Liver (tissue), 9 donors: Measurements from ENCODE around the gene TCAP. TPM values are rescaled to one million over a fixed set of nuclear protein-coding genes. Genes with fewer than 3 reads are reported as not detected.

ENCODE experiments used
- DNase-seq: peaks from one replicate; pipeline ENCODE4 v3.0.0-alpha.2; 2017; ENCODE audit warnings: low spot score
- H3K27ac ChIP-seq, 2 donors: one replicate each; pipeline ENCODE4 v1.7.0; 2013; ENCODE audit warnings: inconsistent platforms in 2 of 2, low read length in 2 of 2, control low read depth in 1 of 2, low read depth in 1 of 2, mild to moderate bottlenecking in 1 of 2
- H3K27me3 ChIP-seq, 4 donors: one replicate each; pipeline versions ENCODE4 v1.6.1 to v1.7.0; 2013; ENCODE audit warnings: low read length in 3 of 4, inconsistent platforms in 1 of 4, mild to moderate bottlenecking in 1 of 4, moderate library complexity in 1 of 4; ENCODE audit not compliant: control insufficient read depth in 4 of 4, insufficient read depth in 4 of 4
- H3K36me3 ChIP-seq, 4 donors: one replicate each; pipeline versions ENCODE4 v1.6.1 to v1.7.0; 2013; ENCODE audit warnings: low read length in 3 of 4, mild to moderate bottlenecking in 3 of 4, low read depth in 1 of 4, moderate library complexity in 1 of 4; ENCODE audit not compliant: control insufficient read depth in 4 of 4, insufficient read depth in 3 of 4
- H3K4me1 ChIP-seq, 4 donors: one replicate each; pipeline versions ENCODE4 v1.6.1 to v1.7.0; 2013; ENCODE audit warnings: low read length in 3 of 4, mild to moderate bottlenecking in 3 of 4, moderate library complexity in 1 of 4; ENCODE audit not compliant: control insufficient read depth in 4 of 4, insufficient read depth in 4 of 4
- H3K4me3 ChIP-seq, 3 donors: one replicate each; pipeline versions ENCODE4 v1.6.1 to v1.7.0; 2013; ENCODE audit warnings: low read length in 3 of 3, control low read depth in 1 of 3, low read depth in 1 of 3, mild to moderate bottlenecking in 1 of 3
- H3K9ac ChIP-seq, 2 donors: one replicate each; pipeline ENCODE4 v1.7.0; 2013; ENCODE audit warnings: low read length in 2 of 2, mild to moderate bottlenecking in 2 of 2, moderate library complexity in 2 of 2, control low read depth in 1 of 2, low read depth in 1 of 2
- H3K9me3 ChIP-seq, 4 donors: one replicate each; pipeline versions ENCODE4 v1.6.1 to v1.7.0; 2013; ENCODE audit warnings: low read length in 3 of 4; ENCODE audit not compliant: control insufficient read depth in 4 of 4
- EGR1 ChIP-seq, 2 donors: IDR thresholded peaks; 2 replicates each; pipeline ENCODE4 v1.6.1; 2016 to 2018; ENCODE audit warnings: antibody characterized with exemption in 2 of 2, low read depth in 2 of 2
- FOXA1 ChIP-seq: IDR thresholded peaks from 2 replicates; pipeline ENCODE4 v1.6.1; 2016; ENCODE audit warnings: antibody characterized with exemption
- FOXA2 ChIP-seq: IDR thresholded peaks from 2 replicates; pipeline ENCODE4 v1.6.1; 2016; ENCODE audit warnings: antibody characterized with exemption
- GABPA ChIP-seq, 2 donors: IDR thresholded peaks in 1 of 2; conservative IDR thresholded peaks in 1 of 2; 2 replicates each; pipeline ENCODE4 v1.6.1; 2016; ENCODE audit warnings: antibody characterized with exemption in 2 of 2, mild to moderate bottlenecking in 1 of 2, moderate library complexity in 1 of 2
- HNF4A ChIP-seq, 2 donors: conservative IDR thresholded peaks; 2 replicates each; pipeline ENCODE4 v1.6.1; 2016; ENCODE audit warnings: antibody characterized with exemption in 2 of 2, mild to moderate bottlenecking in 2 of 2
- NR2F2 ChIP-seq: IDR thresholded peaks from 2 replicates; pipeline ENCODE4 v1.6.1; 2016; ENCODE audit warnings: antibody characterized with exemption
- SP1 ChIP-seq: IDR thresholded peaks from 2 replicates; pipeline ENCODE4 v1.6.1; 2018; ENCODE audit warnings: antibody characterized with exemption, mild to moderate bottlenecking
- YY1 ChIP-seq: IDR thresholded peaks from 2 replicates; pipeline ENCODE4 v1.6.1; 2016; ENCODE audit warnings: antibody characterized with exemption, mild to moderate bottlenecking
- WGBS: extraction: QIAGEN DNeasy Blood & Tissue Kit; methylation state at CpG from one replicate; pipeline ENCODE4 v1.1.7; 2013; 5-methylcytosine and 5-hydroxymethylcytosine counted together
- polyA plus RNA-seq, 2 donors: library from polyadenylated mRNA; stranded (reverse) in 1 of 2; unstranded in 1 of 2; fragments of 200-250 nt in 1 of 2; fragments of >200 nt in 1 of 2; fragmentation: Nextera tagmentation in 1 of 2; extraction: Ambion mirVana in 1 of 2; gene quantifications; one replicate each; pipeline versions ENCODE4 v1.2.1 to v1.2.3, GENCODE V29; 2013 to 2015
- total RNA-seq, 2 donors: library from RNA; depleted of rRNA; stranded (reverse); fragments of >200 nt; gene quantifications; one replicate each; pipeline ENCODE4 v1.2.3, GENCODE V29; 2014
- TF ChIP-seq, protein P1 (sequence below): fragments of 150-350 bp; IDR thresholded peaks from 2 replicates; pipeline ENCODE4 v1.5.1; 2017; ENCODE audit warnings: improper control_type of control experiment, low read depth, low read length; ENCODE audit not compliant: missing input control
- TF ChIP-seq, protein P2 (sequence below): IDR thresholded peaks from 2 replicates; pipeline ENCODE4 v1.6.1; 2016; ENCODE audit warnings: antibody characterized with exemption
- TF ChIP-seq, protein P3 (sequence below): IDR thresholded peaks from 2 replicates; pipeline ENCODE4 v1.6.1; 2016; ENCODE audit warnings: antibody characterized with exemption, mild to moderate bottlenecking
- donor health status: healthy.
- donor health status: healthy.
- donor health status: healthy.
- donor health status: healthy.
- donor health status: healthy.

Gene TCAP
- total and polyA plus RNA-seq, 4 donors = 0.14 to 0.67 (median 0.22) TPM; not detected in 1

DNA sequence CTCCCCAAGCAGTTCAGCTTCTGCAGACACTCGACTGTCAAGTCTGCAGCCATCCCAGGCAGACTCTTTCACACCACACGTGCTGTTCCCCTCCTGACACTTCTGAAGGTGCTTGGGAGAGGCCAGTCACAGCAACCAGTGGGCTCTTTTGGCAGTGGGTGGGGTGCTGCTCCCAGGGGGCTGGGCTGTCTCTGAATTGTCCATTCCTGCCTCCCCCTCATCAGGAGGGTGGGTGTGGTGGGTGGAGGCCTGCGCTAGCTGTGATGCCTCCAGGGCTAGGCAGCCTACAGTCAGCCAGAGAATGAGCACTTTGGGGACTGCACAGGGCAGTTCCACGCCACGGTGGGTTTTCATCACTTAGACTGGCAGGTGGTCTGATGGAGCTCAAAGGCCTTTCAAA is 17.9 kb upstream of the TCAP start (continued):
- TF ChIP-seq, protein P1, sequence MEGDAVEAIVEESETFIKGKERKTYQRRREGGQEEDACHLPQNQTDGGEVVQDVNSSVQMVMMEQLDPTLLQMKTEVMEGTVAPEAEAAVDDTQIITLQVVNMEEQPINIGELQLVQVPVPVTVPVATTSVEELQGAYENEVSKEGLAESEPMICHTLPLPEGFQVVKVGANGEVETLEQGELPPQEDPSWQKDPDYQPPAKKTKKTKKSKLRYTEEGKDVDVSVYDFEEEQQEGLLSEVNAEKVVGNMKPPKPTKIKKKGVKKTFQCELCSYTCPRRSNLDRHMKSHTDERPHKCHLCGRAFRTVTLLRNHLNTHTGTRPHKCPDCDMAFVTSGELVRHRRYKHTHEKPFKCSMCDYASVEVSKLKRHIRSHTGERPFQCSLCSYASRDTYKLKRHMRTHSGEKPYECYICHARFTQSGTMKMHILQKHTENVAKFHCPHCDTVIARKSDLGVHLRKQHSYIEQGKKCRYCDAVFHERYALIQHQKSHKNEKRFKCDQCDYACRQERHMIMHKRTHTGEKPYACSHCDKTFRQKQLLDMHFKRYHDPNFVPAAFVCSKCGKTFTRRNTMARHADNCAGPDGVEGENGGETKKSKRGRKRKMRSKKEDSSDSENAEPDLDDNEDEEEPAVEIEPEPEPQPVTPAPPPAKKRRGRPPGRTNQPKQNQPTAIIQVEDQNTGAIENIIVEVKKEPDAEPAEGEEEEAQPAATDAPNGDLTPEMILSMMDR = no peak

DNA sequence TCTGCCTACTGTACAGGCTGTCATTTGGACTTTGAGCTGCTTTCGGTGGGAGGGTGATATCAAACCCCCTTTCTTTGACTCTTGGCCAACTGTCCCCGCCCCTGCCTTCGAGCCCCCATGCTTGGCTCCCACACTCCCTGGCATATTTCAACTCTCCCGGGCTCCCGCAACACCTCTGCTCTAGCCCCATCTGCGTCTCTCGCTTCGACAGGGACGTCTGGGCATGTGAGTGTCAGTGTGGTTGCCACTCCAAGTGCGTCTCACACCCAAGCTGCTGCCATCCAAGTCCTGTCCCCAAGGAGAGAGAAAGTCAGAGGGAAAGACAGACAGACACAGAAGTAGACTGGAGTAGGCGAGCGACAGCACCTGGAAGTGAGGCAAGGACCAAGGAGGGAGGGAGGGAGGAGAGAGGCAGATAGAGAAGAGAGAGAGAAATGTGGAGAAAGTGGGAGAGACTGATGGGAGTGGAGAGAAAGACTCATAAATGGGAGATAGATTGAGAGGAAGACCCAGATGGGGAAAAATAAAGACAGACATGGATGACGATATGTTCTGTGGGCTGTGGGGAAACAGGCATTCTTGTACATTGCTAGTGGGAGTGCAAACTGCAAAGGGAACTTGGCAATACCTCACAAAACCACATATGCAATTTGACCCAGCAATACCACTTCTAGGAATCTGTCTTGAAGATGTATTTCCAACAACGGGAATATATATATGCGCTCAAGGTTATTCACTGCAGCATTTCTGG is 16.4 kb upstream of the TCAP start:
- WGBS = 92% methylated on average over 15 of the region's 15 CpGs
- H3K36me3 ChIP-seq = no peaks in the 10 kb centered on the region

More for the DNA sequence above, 16.4 kb upstream of the TCAP start:
- peaks cover 0 to 4% (median 2%) of the 10 kb centered on the region in 4 donors for H3K4me1 ChIP-seq
- no peak overlapping the region for H3K4me3 ChIP-seq
- H3K9ac ChIP-seq = no peak overlapping the region
- no peak for TF ChIP-seq NR2F2
- TF ChIP-seq HNF4A (conservative IDR thresholded peaks at IDR 0.05) = no peak
- TF ChIP-seq, protein P2, sequence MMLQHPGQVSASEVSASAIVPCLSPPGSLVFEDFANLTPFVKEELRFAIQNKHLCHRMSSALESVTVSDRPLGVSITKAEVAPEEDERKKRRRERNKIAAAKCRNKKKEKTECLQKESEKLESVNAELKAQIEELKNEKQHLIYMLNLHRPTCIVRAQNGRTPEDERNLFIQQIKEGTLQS = no peak
- TF ChIP-seq, protein P3, sequence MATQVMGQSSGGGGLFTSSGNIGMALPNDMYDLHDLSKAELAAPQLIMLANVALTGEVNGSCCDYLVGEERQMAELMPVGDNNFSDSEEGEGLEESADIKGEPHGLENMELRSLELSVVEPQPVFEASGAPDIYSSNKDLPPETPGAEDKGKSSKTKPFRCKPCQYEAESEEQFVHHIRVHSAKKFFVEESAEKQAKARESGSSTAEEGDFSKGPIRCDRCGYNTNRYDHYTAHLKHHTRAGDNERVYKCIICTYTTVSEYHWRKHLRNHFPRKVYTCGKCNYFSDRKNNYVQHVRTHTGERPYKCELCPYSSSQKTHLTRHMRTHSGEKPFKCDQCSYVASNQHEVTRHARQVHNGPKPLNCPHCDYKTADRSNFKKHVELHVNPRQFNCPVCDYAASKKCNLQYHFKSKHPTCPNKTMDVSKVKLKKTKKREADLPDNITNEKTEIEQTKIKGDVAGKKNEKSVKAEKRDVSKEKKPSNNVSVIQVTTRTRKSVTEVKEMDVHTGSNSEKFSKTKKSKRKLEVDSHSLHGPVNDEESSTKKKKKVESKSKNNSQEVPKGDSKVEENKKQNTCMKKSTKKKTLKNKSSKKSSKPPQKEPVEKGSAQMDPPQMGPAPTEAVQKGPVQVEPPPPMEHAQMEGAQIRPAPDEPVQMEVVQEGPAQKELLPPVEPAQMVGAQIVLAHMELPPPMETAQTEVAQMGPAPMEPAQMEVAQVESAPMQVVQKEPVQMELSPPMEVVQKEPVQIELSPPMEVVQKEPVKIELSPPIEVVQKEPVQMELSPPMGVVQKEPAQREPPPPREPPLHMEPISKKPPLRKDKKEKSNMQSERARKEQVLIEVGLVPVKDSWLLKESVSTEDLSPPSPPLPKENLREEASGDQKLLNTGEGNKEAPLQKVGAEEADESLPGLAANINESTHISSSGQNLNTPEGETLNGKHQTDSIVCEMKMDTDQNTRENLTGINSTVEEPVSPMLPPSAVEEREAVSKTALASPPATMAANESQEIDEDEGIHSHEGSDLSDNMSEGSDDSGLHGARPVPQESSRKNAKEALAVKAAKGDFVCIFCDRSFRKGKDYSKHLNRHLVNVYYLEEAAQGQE = no peak
- no peak for TF ChIP-seq FOXA1
- TF ChIP-seq YY1 = no peak
- TF ChIP-seq GABPA (IDR thresholded peaks at IDR 0.05 in 1 of 2, conservative IDR thresholded peaks at IDR 0.05 in 1 of 2) = no peak
- TF ChIP-seq FOXA2 = no peak
- no peak for TF ChIP-seq SP1
- TF ChIP-seq, protein P1 = no peak
- no peak for TF ChIP-seq EGR1 (IDR thresholded peaks at IDR 0.05; ENCODE audit: low read depth in 2 of 2)
- H3K27me3 ChIP-seq = no peaks in the 10 kb centered on the region
- H3K9me3 ChIP-seq = no peaks in the 10 kb centered on the region
- no peak for DNase-seq
- H3K27ac ChIP-seq = no peak overlapping the region
